NCI-H524 (cell line): ENCODE results near the gene PEX10.
"Not testable (repeated sequence)": the region's sequence is repeated elsewhere in the genome, so short reads cannot be mapped to it uniquely, and the experiment has no call there.

Experiments
- DNase-seq, 2 experiments: peaks; one replicate each; lab custom pipeline; 2025; lab: John Stamatoyannopoulos, UW

PEX10 gene

GRCh38 chr1:2443277-2444137 is 31.1 kb upstream of the PEX10 start:
- DNase-seq = peak in 1 of 2 experiments; percentile 46

DNA sequence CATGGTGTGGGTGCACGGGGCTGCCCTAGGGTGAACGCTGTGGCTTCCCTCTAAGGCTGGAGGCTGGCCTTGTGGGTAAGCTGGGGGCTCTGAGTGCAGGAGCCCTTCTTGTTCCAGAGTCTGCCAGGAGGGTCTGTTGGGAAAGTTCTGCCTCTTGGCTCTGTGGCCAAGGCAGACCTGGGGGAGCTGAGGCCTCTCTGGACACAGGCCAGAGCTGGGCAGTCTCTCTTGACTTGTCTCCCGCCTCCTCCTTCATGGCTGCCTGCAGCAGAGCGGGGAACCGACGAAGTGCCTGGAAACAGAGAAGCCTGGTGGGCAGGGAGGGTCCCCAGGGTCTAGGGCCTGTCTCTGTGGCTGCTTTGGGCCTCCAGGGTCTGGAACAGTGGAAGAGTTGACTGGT is 30.3 kb upstream of the PEX10 start:
- no peak for DNase-seq

DNA sequence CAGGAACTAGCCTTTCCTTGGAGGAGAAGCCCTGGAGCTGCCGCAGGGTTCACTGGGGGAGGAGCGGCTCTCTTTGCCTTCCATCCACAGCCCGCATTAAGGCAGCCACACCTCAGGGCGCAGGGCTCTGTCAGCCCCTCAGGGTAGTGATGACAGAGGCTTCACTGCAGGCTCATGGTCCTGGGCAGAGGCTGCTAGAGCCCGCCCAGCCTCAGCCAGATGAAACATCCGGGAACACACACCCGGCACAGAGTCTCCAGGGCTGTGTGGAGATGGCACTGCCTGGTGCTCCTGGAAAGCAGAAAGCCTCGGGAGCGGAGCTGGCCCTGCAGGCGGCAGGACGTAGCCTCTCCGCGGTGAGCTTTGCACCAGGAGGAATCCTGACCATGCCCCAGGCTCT is 29.4 kb upstream of the PEX10 start:
- no peak for DNase-seq

GRCh38 chr1:2440346-2440745 is 28.0 kb upstream of the PEX10 start:
- DNase-seq = not testable (repeated sequence)

GRCh38 chr1:2439369-2439768 is 27.0 kb upstream of the PEX10 start:
- DNase-seq = no peak

- DNase-seq = no peak
Observed at GRCh38 chr1:2438641-2439040, 26.3 kb upstream of the PEX10 start.

DNA sequence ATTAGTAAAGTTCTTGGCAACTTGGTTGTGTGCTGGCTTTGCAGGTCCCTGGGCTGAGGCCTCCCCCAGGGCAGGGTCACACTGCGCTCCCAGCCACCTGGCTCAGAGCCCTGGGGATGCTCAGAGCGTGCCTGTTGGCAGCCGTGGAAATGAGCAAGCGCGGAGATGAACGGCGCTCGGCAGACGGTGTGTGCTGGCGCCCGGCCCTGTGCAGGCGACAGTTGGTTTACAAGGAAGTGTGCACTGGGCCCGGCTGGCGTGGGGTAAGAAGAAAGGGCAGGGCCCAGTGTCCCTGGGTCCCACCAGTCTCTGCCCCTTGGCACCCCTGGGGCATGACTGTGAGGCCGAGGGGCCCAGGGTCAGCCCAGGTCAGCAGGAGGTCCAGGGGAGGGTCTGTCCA is 25.7 kb upstream of the PEX10 start:
- DNase-seq = peak in 1 of 2 experiments; percentile 46

- no peak for DNase-seq
Observed at GRCh38 chr1:2437617-2438016, 25.3 kb upstream of the PEX10 start.

DNA sequence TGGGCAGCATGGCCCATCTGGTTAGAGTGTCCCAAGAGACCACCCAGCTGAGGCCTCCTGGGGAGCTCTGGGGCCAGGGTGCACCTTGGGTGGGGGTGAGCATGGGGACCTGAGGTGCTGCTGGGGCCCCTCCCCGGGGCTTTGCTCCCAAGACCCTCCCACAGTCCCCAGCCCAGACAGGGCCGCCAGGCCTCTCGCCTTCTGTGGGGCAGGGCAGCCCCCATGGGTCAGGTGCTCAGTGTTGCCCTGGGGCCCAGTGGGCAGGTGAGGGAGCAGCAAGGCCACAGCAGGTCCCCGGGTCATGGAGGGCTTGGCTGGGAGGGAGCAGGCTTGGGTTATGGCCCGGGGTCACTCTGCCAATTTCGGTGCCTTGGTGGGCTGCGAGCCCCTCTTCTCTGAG is 24.5 kb upstream of the PEX10 start:
- no peak for DNase-seq

DNA sequence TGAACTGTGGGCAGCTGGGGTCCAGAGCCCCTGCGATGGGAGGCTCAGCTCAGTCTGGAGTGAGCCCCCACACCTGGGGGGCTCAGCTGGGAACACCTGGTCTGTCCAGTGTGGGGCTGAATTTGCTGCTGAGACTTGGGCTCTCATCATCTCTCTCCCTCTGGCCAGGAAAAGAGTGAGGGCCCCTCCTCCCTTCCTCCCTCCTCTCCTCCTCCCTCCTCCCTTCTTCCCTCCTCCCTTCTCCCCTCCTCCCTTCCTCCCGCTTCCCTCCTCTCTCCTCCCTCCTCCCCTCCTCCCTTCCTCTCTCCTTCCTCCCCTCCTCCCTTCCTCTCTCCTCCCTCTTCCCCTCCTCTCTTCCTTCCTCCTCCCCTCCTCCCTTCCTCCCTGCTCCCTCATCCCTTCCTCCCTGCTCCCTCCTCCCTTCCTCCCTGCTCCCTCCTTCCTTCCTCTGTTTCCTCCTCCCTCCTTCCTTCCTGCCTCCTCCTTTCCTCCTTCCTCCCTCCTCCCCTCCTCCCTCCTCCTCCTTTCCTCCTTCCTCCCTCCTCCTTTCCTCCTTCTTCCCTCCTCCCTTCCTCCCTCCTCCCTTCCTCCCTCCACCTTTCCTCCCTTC is 23.5 kb upstream of the PEX10 start:
- DNase-seq = no peak

- DNase-seq = no peak
Observed at GRCh38 chr1:2435091-2435490, 22.7 kb upstream of the PEX10 start.

DNA sequence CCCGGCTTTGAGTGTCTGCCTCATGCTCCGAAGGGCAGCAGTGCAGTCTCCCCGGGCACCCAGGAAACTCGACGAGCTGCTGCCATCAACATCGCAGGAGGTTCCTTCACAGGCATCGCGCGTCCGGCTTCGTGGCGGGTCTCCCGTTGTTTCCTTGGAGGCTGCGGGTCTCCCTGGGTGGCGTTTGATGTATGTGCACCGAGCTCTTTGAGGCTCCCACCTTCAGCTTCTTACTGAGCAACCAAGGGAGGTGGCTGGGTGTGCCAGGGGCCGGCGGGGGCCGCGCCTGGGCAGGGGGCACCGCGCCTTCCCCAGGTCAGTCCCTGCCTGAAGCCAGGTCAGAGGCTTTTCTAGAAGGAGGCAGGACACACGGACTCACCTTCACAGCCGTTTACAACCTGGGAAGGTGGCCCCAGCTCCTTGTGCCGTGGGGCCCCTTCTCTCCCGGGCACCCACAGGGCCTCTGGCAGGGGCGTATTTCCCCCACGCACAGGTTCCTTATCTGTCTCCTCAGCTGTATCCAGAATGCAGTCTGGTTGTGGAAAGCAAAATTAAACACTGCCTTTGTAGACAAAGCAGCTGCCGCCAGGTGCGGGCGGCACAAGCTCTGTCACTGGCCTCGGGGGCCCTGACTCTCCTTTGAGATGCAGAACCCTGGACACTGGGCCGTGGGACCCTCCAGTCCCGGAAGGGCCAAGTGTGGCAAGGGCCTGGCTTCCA is 21.7 kb upstream of the PEX10 start:
- no peak for DNase-seq

DNA sequence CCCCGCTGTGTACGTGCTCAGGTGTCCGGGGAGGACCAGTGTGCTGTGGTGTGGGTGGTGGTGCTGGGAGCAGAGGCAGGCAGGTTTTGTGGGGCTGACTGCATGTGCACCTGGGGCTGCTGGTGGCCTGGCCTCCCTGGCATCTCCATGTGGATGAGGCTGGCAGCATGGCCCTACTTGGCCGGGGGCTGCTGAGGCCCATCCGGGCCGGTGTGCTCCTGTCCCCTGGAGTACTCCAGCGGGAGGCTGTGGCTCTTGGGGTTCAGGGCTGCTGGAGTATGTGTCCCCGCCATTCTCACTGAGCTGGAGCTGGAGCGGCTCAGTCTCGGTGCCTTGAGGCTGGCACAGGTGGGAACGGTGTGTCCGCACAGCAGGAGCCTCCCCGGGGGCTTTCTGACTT is 20.8 kb upstream of the PEX10 start:
- no peak for DNase-seq

DNA sequence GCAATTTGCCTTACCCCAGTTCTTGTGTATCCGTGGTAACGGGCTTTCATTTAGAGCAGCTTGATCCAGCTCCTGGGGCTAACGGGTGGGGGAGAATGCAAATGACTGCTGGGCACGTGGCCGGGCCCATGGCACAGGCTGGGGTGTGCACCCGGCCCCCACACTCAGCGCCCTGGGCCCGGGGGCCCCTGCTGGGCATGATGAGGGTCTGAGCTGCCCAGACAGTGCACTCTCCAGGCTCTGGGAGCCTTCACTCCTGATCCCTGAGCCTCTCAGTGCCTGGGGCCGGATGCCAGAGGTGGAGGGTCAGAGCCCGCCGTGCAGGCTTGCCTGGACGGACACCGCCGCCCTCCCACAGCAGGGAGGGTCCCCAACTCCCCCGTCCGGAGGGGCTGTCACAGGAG is 20.1 kb upstream of the PEX10 start:
- peak in 1 of 2 experiments; percentile 33 for DNase-seq

- peak; percentile 79 to 81 for DNase-seq
Observed at GRCh38 chr1:2431518-2431917, 19.2 kb upstream of the PEX10 start.

GRCh38 chr1:2431103-2431502 is 18.7 kb upstream of the PEX10 start:
- peak in 1 of 2 experiments; percentile 49 for DNase-seq

GRCh38 chr1:2430592-2430973 is 18.2 kb upstream of the PEX10 start:
- DNase-seq = no peak

DNA sequence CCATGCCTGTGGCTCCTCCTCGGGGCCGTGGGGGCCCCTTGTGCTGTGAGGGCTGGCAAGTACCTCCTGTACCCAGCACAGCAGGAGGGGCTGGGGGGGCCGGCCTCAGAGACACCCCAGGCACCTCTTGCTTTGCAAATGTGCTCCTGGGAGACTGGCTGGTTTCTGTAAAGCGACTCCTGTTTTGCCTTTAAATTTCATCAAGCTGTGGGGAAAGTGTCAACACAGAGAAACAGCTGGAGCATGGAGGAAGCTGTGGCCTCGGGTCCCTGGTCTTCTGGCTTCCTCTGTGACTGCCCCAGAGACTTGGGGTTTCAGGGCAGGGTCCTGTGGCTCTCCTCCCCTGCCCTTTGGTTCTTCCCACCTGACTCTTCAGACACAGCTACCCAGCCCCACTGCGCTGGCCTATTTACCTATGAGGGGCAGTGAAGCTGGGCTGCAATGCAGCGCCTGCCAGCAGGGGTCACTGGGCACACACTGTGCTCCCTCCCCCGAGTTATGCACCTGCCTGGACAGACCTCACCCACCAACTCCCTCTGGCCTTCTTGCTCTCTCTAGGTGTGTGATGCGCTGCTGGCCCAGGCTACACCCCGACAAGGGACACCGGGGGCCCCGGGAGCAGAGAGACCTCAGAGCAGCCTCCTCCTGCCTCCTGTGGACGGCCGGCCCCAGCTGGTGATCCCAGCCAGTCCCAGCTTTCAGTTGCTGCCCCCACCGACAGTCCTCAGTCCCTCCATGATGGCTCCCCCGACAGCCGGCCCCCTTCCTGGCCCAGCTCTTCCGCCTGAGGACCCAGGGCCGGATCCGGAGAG is 17.6 kb upstream of the PEX10 start:
- no peak for DNase-seq

DNA sequence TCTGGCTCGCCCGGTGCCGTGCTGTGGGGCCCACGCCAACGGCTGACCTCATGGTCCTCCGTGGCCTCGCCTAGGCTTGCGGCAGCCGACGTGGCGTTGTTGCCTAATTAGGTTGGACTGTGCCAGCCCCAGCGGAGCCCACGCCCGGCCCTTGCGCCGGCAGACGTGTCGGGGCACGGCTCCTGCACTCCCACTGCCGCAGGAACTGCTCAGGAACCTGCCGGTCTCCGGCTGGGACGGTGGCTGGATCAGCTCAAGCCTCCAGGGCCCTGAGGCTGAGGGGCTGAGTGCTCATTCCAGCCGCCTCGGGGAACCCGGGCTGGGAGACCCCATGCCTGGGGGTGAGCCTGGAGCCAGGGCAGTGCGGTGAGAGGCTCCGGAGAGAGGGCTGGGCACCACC is 16.1 kb upstream of the PEX10 start:
- no peak for DNase-seq

DNA sequence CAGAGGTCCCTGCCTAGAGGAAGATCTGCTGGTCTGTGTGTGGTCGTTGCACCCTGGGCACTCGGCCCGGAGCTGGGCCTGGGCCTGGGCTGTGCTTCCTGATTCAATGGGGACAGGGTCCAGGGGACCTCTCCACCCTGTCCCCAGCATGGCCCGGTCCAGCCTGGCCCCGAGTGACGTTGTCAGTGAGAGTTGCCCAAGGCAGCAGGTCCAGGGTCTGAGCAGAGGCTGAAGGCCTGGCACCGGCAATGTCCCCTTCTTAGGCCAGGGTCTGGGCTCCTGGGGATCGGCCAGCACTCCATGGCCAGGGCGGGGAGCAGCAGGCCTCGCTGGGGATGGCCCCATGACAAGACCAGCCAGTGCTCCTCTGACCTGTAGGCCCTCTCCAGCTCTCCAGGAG is 15.6 kb upstream of the PEX10 start:
- DNase-seq = no peak

DNA sequence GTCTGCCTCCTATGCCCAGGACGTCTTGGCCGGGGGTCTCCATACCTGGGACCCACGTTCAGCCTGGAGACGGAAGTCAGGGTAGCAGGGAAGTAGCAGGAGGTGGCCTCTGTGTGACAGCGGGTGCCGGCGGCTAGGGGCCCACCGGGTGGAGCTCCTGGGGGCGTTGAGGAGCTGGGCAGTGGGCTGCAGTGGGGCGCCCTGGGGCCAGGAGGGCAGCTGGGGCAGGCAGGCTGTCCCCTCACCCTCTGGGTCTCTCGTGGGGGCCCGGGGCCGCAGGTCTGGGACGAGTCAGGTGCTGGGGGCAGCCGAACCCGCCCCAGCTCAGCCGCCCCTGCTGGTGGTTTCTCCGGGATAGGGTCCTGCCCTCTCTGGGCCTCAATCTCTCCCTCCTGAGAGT is 14.7 kb upstream of the PEX10 start:
- no peak for DNase-seq

GRCh38 chr1:2426540-2426939 is 14.2 kb upstream of the PEX10 start:
- DNase-seq = no peak
